Gastrocnemius medialis (tissue), 4 donors: ENCODE data around the gene NT5C1A.

Experiments
- POLR2A ChIP-seq, 2 donors: fragments of 450-650 bp; IDR thresholded peaks; one replicate each; pipeline ENCODE4 v1.6.1; 2017; ENCODE audit warnings: antibody characterized with exemption in 2 of 2, mild to moderate bottlenecking in 2 of 2, moderate library complexity in 2 of 2
- TF ChIP-seq, protein P1 (sequence below), 5 experiments: fragments of 450-650 bp in 3 of 5; fragments of 200-600 bp in 2 of 5; sonication (generic) in 2 of 5; IDR thresholded peaks in 4 of 5; conservative IDR thresholded peaks in 1 of 5; 1 replicate in 4 of 5; 2 replicates in 1 of 5; pipeline ENCODE4 v1.5.1; 2016 to 2019; ENCODE audit warnings: antibody characterized with exemption in 5 of 5, mild to moderate bottlenecking in 3 of 5, moderate library complexity in 3 of 5

- TF ChIP-seq POLR2A (IDR thresholded peaks at IDR 0.05) = no peak
- TF ChIP-seq, protein P1, sequence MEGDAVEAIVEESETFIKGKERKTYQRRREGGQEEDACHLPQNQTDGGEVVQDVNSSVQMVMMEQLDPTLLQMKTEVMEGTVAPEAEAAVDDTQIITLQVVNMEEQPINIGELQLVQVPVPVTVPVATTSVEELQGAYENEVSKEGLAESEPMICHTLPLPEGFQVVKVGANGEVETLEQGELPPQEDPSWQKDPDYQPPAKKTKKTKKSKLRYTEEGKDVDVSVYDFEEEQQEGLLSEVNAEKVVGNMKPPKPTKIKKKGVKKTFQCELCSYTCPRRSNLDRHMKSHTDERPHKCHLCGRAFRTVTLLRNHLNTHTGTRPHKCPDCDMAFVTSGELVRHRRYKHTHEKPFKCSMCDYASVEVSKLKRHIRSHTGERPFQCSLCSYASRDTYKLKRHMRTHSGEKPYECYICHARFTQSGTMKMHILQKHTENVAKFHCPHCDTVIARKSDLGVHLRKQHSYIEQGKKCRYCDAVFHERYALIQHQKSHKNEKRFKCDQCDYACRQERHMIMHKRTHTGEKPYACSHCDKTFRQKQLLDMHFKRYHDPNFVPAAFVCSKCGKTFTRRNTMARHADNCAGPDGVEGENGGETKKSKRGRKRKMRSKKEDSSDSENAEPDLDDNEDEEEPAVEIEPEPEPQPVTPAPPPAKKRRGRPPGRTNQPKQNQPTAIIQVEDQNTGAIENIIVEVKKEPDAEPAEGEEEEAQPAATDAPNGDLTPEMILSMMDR (IDR thresholded peaks at IDR 0.05 in 4 of 5, conservative IDR thresholded peaks at IDR 0.05 in 1 of 5) = no peak
These were observed 12.4 kb downstream of the NT5C1A start for GRCh38 chr1:39659538-39659937.
